ENCODE measurements around the gene CAMK2B. TPM values are rescaled to one million over a fixed set of nuclear protein-coding genes. Genes with fewer than 3 reads are reported as not detected.

CAMK2B gene
- total and polyA plus RNA-seq, 4 experiments from 2014 or later = not detected

DNA sequence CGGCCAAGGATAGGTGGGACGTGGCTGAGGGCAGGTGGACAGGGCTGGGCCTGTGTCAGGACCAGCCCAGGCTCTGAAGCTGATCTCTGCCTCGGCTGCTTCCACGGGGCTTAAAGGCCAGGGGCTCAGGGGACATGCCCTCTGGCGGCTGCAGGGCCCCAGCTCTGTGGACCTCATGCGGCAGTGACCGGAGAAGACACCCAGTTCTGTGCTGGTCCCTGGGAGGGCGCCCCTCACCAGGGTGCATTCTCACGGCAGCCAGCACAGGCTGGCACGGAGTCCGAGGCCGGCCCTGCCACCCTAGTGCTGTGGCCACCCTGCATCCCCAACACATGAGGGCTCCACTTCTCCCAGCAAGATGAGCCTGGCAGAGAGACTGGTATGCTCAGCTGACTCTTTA lies 94.3 kb downstream of the CAMK2B start:
- Mint-ChIP-seq H3K4me3 (no peak overlapping the region), H3K36me3 (no peaks in the 10 kb centered on the region), H3K27ac (no peak overlapping the region), H3K27me3 (peaks cover under 1 to 2% of the 10 kb centered on the region in 2 donors), H3K4me1 (no peaks in the 10 kb centered on the region), H3K9me3 (no peaks in the 10 kb centered on the region)
- CTCF ChIA-PET (ENCODE audit: partially characterized antibody) = no interaction called here
- no peaks in the 10 kb centered on the region for H3K36me3 ChIP-seq (ENCODE audit: insufficient read depth, low read length)
- POLR2A ChIA-PET (ENCODE audit: partially characterized antibody) = no interaction called here
- no peaks in the 10 kb centered on the region for H3K4me1 ChIP-seq (ENCODE audit: insufficient read depth, low read length)
- no peak overlapping the region for H3K4me3 ChIP-seq (ENCODE audit: low read length in 2 of 2)
- no peaks in the 10 kb centered on the region for H3K9me3 ChIP-seq (ENCODE audit: control insufficient read depth in 1 of 2, low read length in 2 of 2)
- no peak overlapping the region for H3K27ac ChIP-seq (ENCODE audit: low read depth, low read length)
- no peak for DNase-seq
- intact Hi-C loops (cut with micrococcal nuclease) = no loop called here
- no peaks in the 10 kb centered on the region for H3K27me3 ChIP-seq (ENCODE audit: insufficient read depth, low read length)

- Mint-ChIP-seq H3K4me3 (no peak overlapping the region), H3K36me3 (no peaks in the 10 kb centered on the region)
- no peak for DNase-seq
These were observed 95.1 kb downstream of the CAMK2B start for GRCh38 chr7:44230286-44230685.

GRCh38 chr7:44229546-44230105 lies 95.8 kb downstream of the CAMK2B start:
- no peak overlapping the region for H3K4me3 Mint-ChIP-seq
- intact Hi-C loops (cut with micrococcal nuclease) = no loop called here
- Histone ChIP-seq H3K36me3 (ENCODE audit: insufficient read depth, low read length) (no peaks in the 10 kb centered on the region), H3K27ac (ENCODE audit: low read depth, low read length) (no peak overlapping the region), H3K4me3 (ENCODE audit: low read length in 2 of 2) (no peak overlapping the region), H3K4me1 (ENCODE audit: insufficient read depth, low read length) (no peaks in the 10 kb centered on the region), H3K27me3 (ENCODE audit: insufficient read depth, low read length) (no peaks in the 10 kb centered on the region), H3K9me3 (ENCODE audit: control insufficient read depth in 1 of 2, low read length in 2 of 2) (no peaks in the 10 kb centered on the region)
- ChIA-PET POLR2A (ENCODE audit: partially characterized antibody) (no interaction called here), CTCF (ENCODE audit: partially characterized antibody) (no interaction called here)
- H3K9me3 Mint-ChIP-seq = no peaks in the 10 kb centered on the region
- no peak overlapping the region for H3K27ac Mint-ChIP-seq
- DNase-seq = no peak
- H3K4me1 Mint-ChIP-seq = no peaks in the 10 kb centered on the region
- no peaks in the 10 kb centered on the region for H3K36me3 Mint-ChIP-seq
- H3K27me3 Mint-ChIP-seq = peaks cover 4 to 5% of the 10 kb centered on the region in 2 donors

More at GRCh38 chr7:44230286-44230685, 95.1 kb downstream of the CAMK2B start:
- intact Hi-C loops (cut with micrococcal nuclease) = no loop called here
- Histone ChIP-seq H3K36me3 (ENCODE audit: insufficient read depth, low read length) (no peaks in the 10 kb centered on the region), H3K27me3 (ENCODE audit: insufficient read depth, low read length) (no peaks in the 10 kb centered on the region), H3K4me3 (ENCODE audit: low read length in 2 of 2) (no peak overlapping the region), H3K4me1 (ENCODE audit: insufficient read depth, low read length) (no peaks in the 10 kb centered on the region), H3K27ac (ENCODE audit: low read depth, low read length) (no peak overlapping the region), H3K9me3 (ENCODE audit: control insufficient read depth in 1 of 2, low read length in 2 of 2) (no peaks in the 10 kb centered on the region)
- POLR2A ChIA-PET (ENCODE audit: partially characterized antibody) = no interaction called here
- CTCF ChIA-PET (ENCODE audit: partially characterized antibody) = no interaction called here
- Mint-ChIP-seq H3K9me3 (no peaks in the 10 kb centered on the region), H3K27me3 (peaks cover 4 to 5% of the 10 kb centered on the region in 2 donors), H3K27ac (no peak overlapping the region), H3K4me1 (no peaks in the 10 kb centered on the region)

DNA sequence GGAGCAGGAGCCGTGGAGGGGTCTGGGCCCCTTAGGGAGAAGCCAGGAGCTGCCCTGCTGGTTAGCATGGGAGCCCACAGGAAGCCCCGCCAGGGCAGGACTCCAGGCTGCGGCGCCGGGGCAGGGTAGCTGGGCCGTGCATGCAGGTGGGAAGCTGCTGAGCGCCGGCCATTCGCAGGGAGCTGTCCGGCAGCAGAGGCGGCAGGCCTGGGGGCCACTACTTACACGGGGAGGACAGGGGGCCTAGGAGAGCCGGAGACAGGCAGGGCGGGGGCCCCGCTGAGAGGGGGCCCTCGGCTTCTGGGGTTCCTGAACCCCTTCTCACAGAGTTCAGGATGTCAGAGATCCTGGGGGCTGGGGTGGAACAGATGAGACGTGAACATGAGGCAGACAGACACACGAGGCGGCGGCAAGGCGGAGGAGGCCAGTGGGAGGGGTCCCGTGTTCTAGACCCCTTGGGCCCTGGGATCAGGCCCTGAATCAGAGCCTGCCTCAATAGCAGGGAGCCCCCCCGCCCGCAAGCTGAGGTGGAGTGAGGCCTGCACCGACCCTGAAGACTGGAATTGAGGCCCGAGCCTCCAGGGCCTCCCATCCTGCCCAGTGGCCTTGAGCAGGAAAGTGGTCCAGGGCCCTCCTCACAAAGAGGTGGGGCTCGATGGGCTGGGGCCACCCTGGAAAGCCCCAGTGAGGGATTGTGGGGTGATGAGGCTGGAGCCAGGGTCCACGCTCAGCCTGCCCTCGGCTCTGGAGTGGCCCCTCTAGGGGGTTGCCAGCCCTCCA lies 96.6 kb downstream of the CAMK2B start:
- Mint-ChIP-seq H3K36me3 (no peaks in the 10 kb centered on the region), H3K4me3 (no peak overlapping the region), H3K9me3 (no peaks in the 10 kb centered on the region), H3K27ac (no peak overlapping the region), H3K4me1 (no peaks in the 10 kb centered on the region), H3K27me3 (peaks cover 4 to 5% of the 10 kb centered on the region in 2 donors)
- intact Hi-C loops (cut with micrococcal nuclease) = no loop called here
- DNase-seq = no peak
- H3K9me3 ChIP-seq (ENCODE audit: control insufficient read depth in 1 of 2, low read length in 2 of 2) = no peaks in the 10 kb centered on the region
- H3K4me3 ChIP-seq (ENCODE audit: low read length in 2 of 2) = no peak overlapping the region
- no peak overlapping the region for H3K27ac ChIP-seq (ENCODE audit: low read depth, low read length)
- H3K36me3 ChIP-seq (ENCODE audit: insufficient read depth, low read length) = no peaks in the 10 kb centered on the region
- CTCF ChIA-PET (ENCODE audit: partially characterized antibody) = no interaction called here
- POLR2A ChIA-PET (ENCODE audit: partially characterized antibody) = no interaction called here
- H3K27me3 ChIP-seq (ENCODE audit: insufficient read depth, low read length) = no peaks in the 10 kb centered on the region
- H3K4me1 ChIP-seq (ENCODE audit: insufficient read depth, low read length) = no peaks in the 10 kb centered on the region

DNA sequence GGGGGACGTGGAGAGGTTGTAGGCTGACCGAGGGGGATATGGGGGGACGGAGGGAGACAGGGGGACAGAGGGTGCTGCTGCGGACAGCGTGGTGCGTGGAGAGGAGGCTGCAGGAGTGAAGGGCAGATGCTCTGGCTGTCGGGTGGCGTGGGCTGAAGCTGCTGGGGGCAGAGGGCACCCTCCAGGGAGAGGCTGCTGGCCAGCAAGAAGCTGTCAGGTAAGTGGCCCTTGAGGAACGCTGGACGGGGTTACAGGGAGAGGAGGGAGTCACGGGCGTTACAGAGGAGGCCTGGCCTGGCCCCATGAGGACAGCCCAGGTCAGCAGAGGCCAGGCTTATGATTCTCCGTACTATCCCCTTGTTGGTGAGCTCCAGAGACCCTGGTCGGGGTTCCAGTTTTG lies 97.5 kb downstream of the CAMK2B start:
- no peaks in the 10 kb centered on the region for H3K9me3 Mint-ChIP-seq
- DNase-seq = peak in 1 of 5 donors; percentile 10
- H3K4me3 Mint-ChIP-seq = no peak overlapping the region
- no peak overlapping the region for H3K27ac Mint-ChIP-seq
- no peaks in the 10 kb centered on the region for H3K27me3 ChIP-seq (ENCODE audit: insufficient read depth, low read length)
- ChIA-PET CTCF (ENCODE audit: partially characterized antibody) (no interaction called here), POLR2A (ENCODE audit: partially characterized antibody) (no interaction called here)
- H3K36me3 Mint-ChIP-seq = no peaks in the 10 kb centered on the region
- peaks cover 5 to 7% of the 10 kb centered on the region in 2 donors for H3K27me3 Mint-ChIP-seq
- H3K4me1 ChIP-seq (ENCODE audit: insufficient read depth, low read length) = no peaks in the 10 kb centered on the region
- H3K4me1 Mint-ChIP-seq = no peaks in the 10 kb centered on the region
- H3K9me3 ChIP-seq (ENCODE audit: control insufficient read depth in 1 of 2, low read length in 2 of 2) = no peaks in the 10 kb centered on the region
- H3K4me3 ChIP-seq (ENCODE audit: low read length in 2 of 2) = no peak overlapping the region
- no peak overlapping the region for H3K27ac ChIP-seq (ENCODE audit: low read depth, low read length)
- no peaks in the 10 kb centered on the region for H3K36me3 ChIP-seq (ENCODE audit: insufficient read depth, low read length)
- intact Hi-C loops (cut with micrococcal nuclease) = no loop called here

GRCh38 chr7:44226396-44226753 lies 99.0 kb downstream of the CAMK2B start:
- no peaks in the 10 kb centered on the region for H3K36me3 ChIP-seq (ENCODE audit: insufficient read depth, low read length)
- H3K9me3 Mint-ChIP-seq = no peaks in the 10 kb centered on the region
- no peak overlapping the region for H3K4me3 ChIP-seq (ENCODE audit: low read length in 2 of 2)
- H3K27me3 ChIP-seq (ENCODE audit: insufficient read depth, low read length) = no peaks in the 10 kb centered on the region
- no peaks in the 10 kb centered on the region for H3K9me3 ChIP-seq (ENCODE audit: control insufficient read depth in 1 of 2, low read length in 2 of 2)
- H3K27ac ChIP-seq (ENCODE audit: low read depth, low read length) = no peak overlapping the region
- no peaks in the 10 kb centered on the region for H3K4me1 Mint-ChIP-seq
- H3K27ac Mint-ChIP-seq = no peak overlapping the region
- H3K36me3 Mint-ChIP-seq = no peaks in the 10 kb centered on the region
- H3K4me3 Mint-ChIP-seq = no peak overlapping the region
- intact Hi-C loops (cut with micrococcal nuclease) = no loop called here
- ChIA-PET CTCF (ENCODE audit: partially characterized antibody) (no interaction called here), POLR2A (ENCODE audit: partially characterized antibody) (no interaction called here)
- no peaks in the 10 kb centered on the region for H3K4me1 ChIP-seq (ENCODE audit: insufficient read depth, low read length)
- no peak for DNase-seq
- peaks cover 5 to 7% of the 10 kb centered on the region in 2 donors for H3K27me3 Mint-ChIP-seq

- POLR2A ChIA-PET (ENCODE audit: partially characterized antibody) = no interaction called here
- Mint-ChIP-seq H3K36me3 (no peaks in the 10 kb centered on the region), H3K27ac (no peak overlapping the region), H3K4me1 (no peaks in the 10 kb centered on the region), H3K4me3 (no peak overlapping the region), H3K27me3 (peaks cover 5 to 7% of the 10 kb centered on the region in 2 donors), H3K9me3 (no peaks in the 10 kb centered on the region)
- Histone ChIP-seq H3K4me3 (ENCODE audit: low read length in 2 of 2) (no peak overlapping the region), H3K36me3 (ENCODE audit: insufficient read depth, low read length) (no peaks in the 10 kb centered on the region), H3K27ac (ENCODE audit: low read depth, low read length) (no peak overlapping the region), H3K9me3 (ENCODE audit: control insufficient read depth in 1 of 2, low read length in 2 of 2) (no peaks in the 10 kb centered on the region), H3K4me1 (ENCODE audit: insufficient read depth, low read length) (no peaks in the 10 kb centered on the region), H3K27me3 (ENCODE audit: insufficient read depth, low read length) (no peaks in the 10 kb centered on the region)
- intact Hi-C loops (cut with micrococcal nuclease) = no loop called here
- no peak for DNase-seq
- CTCF ChIA-PET (ENCODE audit: partially characterized antibody) = no interaction called here
These were observed 99.6 kb downstream of the CAMK2B start for GRCh38 chr7:44225566-44226395.

All from CD4-positive, alpha-beta memory T cell (primary cell).